Measurements from ENCODE around the gene RALGAPB.

RALGAPB gene

GRCh38 chr20:38579921-38580320 lies 107.3 kb downstream of the RALGAPB start:
- H3K36me3 ChIP-seq (ENCODE audit: control insufficient read depth in 2 of 2, insufficient read depth in 2 of 2, low read length in 2 of 2): peaks cover 9 to 13% of the 10 kb centered on the region in 2 donors
- H3K4me3 ChIP-seq (ENCODE audit: low read length in 2 of 2): no peak overlapping the region
- H3K27me3 ChIP-seq (ENCODE audit: control insufficient read depth in 2 of 2, insufficient read depth in 2 of 2, low read length in 2 of 2): no peaks in the 10 kb centered on the region
- H3K4me1 ChIP-seq (ENCODE audit: control insufficient read depth in 2 of 2, insufficient read depth in 2 of 2, low read length in 2 of 2): no peaks in the 10 kb centered on the region
- H3K9me3 ChIP-seq (ENCODE audit: control insufficient read depth in 2 of 2, low read length in 2 of 2): no peaks in the 10 kb centered on the region
- no peak overlapping the region for H3K27ac ChIP-seq (ENCODE audit: low read depth in 2 of 2, low read length in 2 of 2)
- H3K9ac ChIP-seq (ENCODE audit: low read depth in 1 of 2, low read length in 2 of 2): no peak overlapping the region

GRCh38 chr20:38581013-38581412 lies 108.4 kb downstream of the RALGAPB start, which contains the start of gene ADIG:
ADIG (plus strand) TSS chr20:38581197; CDS start chr20:38581251, 54 bp downstream.
- Histone ChIP-seq H3K27ac (ENCODE audit: low read depth in 2 of 2, low read length in 2 of 2) (no peak within 1 kb of the TSS), H3K9ac (ENCODE audit: low read depth in 1 of 2, low read length in 2 of 2) (no peak within 1 kb of the TSS), H3K9me3 (ENCODE audit: control insufficient read depth in 2 of 2, low read length in 2 of 2) (no peaks in the 10 kb centered on the region), H3K4me3 (ENCODE audit: low read length in 2 of 2) (no peak within 1 kb of the TSS), H3K4me1 (ENCODE audit: control insufficient read depth in 2 of 2, insufficient read depth in 2 of 2, low read length in 2 of 2) (no peaks in the 10 kb centered on the region), H3K36me3 (ENCODE audit: control insufficient read depth in 2 of 2, insufficient read depth in 2 of 2, low read length in 2 of 2) (peaks cover 3 to 8% of the 10 kb centered on the region in 2 donors), H3K27me3 (ENCODE audit: control insufficient read depth in 2 of 2, insufficient read depth in 2 of 2, low read length in 2 of 2) (no peaks in the 10 kb centered on the region)

- H3K27me3 ChIP-seq (ENCODE audit: control insufficient read depth in 2 of 2, insufficient read depth in 2 of 2, low read length in 2 of 2): no peaks in the 10 kb centered on the region
- H3K4me1 ChIP-seq (ENCODE audit: control insufficient read depth in 2 of 2, insufficient read depth in 2 of 2, low read length in 2 of 2): no peaks in the 10 kb centered on the region
- no peaks in the 10 kb centered on the region for H3K9me3 ChIP-seq (ENCODE audit: control insufficient read depth in 2 of 2, low read length in 2 of 2)
- no peak overlapping the region for H3K9ac ChIP-seq (ENCODE audit: low read depth in 1 of 2, low read length in 2 of 2)
- no peak overlapping the region for H3K4me3 ChIP-seq (ENCODE audit: low read length in 2 of 2)
- peaks cover 0 to 3% of the 10 kb centered on the region in 2 donors for H3K36me3 ChIP-seq (ENCODE audit: control insufficient read depth in 2 of 2, insufficient read depth in 2 of 2, low read length in 2 of 2)
- H3K27ac ChIP-seq (ENCODE audit: low read depth in 2 of 2, low read length in 2 of 2): no peak overlapping the region
Observed at GRCh38 chr20:38581830-38582358, 109.3 kb downstream of the RALGAPB start.

GRCh38 chr20:38583306-38583705 lies 110.7 kb downstream of the RALGAPB start:
- no peaks in the 10 kb centered on the region for H3K4me1 ChIP-seq (ENCODE audit: control insufficient read depth in 2 of 2, insufficient read depth in 2 of 2, low read length in 2 of 2)
- H3K9me3 ChIP-seq (ENCODE audit: control insufficient read depth in 2 of 2, low read length in 2 of 2): no peaks in the 10 kb centered on the region
- H3K36me3 ChIP-seq (ENCODE audit: control insufficient read depth in 2 of 2, insufficient read depth in 2 of 2, low read length in 2 of 2): no peaks in the 10 kb centered on the region
- no peak overlapping the region for H3K27ac ChIP-seq (ENCODE audit: low read depth in 2 of 2, low read length in 2 of 2)
- H3K4me3 ChIP-seq (ENCODE audit: low read length in 2 of 2): no peak overlapping the region
- H3K9ac ChIP-seq (ENCODE audit: low read depth in 1 of 2, low read length in 2 of 2): no peak overlapping the region
- H3K27me3 ChIP-seq (ENCODE audit: control insufficient read depth in 2 of 2, insufficient read depth in 2 of 2, low read length in 2 of 2): no peaks in the 10 kb centered on the region

- Histone ChIP-seq H3K4me1 (ENCODE audit: control insufficient read depth in 2 of 2, insufficient read depth in 2 of 2, low read length in 2 of 2) (no peaks in the 10 kb centered on the region), H3K36me3 (ENCODE audit: control insufficient read depth in 2 of 2, insufficient read depth in 2 of 2, low read length in 2 of 2) (no peaks in the 10 kb centered on the region), H3K4me3 (ENCODE audit: low read length in 2 of 2) (no peak overlapping the region), H3K9me3 (ENCODE audit: control insufficient read depth in 2 of 2, low read length in 2 of 2) (no peaks in the 10 kb centered on the region), H3K27ac (ENCODE audit: low read depth in 2 of 2, low read length in 2 of 2) (no peak overlapping the region), H3K27me3 (ENCODE audit: control insufficient read depth in 2 of 2, insufficient read depth in 2 of 2, low read length in 2 of 2) (no peaks in the 10 kb centered on the region), H3K9ac (ENCODE audit: low read depth in 1 of 2, low read length in 2 of 2) (no peak overlapping the region)
Observed at GRCh38 chr20:38584099-38584763, 111.6 kb downstream of the RALGAPB start.

- Histone ChIP-seq H3K9me3 (ENCODE audit: control insufficient read depth in 2 of 2, low read length in 2 of 2) (no peaks in the 10 kb centered on the region), H3K4me1 (ENCODE audit: control insufficient read depth in 2 of 2, insufficient read depth in 2 of 2, low read length in 2 of 2) (no peaks in the 10 kb centered on the region), H3K4me3 (ENCODE audit: low read length in 2 of 2) (no peak overlapping the region), H3K27me3 (ENCODE audit: control insufficient read depth in 2 of 2, insufficient read depth in 2 of 2, low read length in 2 of 2) (peaks cover 0 to 4% of the 10 kb centered on the region in 2 donors), H3K36me3 (ENCODE audit: control insufficient read depth in 2 of 2, insufficient read depth in 2 of 2, low read length in 2 of 2) (no peaks in the 10 kb centered on the region), H3K9ac (ENCODE audit: low read depth in 1 of 2, low read length in 2 of 2) (no peak overlapping the region), H3K27ac (ENCODE audit: low read depth in 2 of 2, low read length in 2 of 2) (no peak overlapping the region)
Observed at GRCh38 chr20:38585404-38586180, 112.9 kb downstream of the RALGAPB start.

GRCh38 chr20:38586181-38586525 lies 113.5 kb downstream of the RALGAPB start:
- Histone ChIP-seq H3K27ac (ENCODE audit: low read depth in 2 of 2, low read length in 2 of 2) (no peak overlapping the region), H3K9me3 (ENCODE audit: control insufficient read depth in 2 of 2, low read length in 2 of 2) (no peaks in the 10 kb centered on the region)

GRCh38 chr20:38588303-38588702 lies 115.7 kb downstream of the RALGAPB start:
- H3K9ac ChIP-seq (ENCODE audit: low read depth in 1 of 2, low read length in 2 of 2): no peak overlapping the region
- H3K9me3 ChIP-seq (ENCODE audit: control insufficient read depth in 2 of 2, low read length in 2 of 2): no peaks in the 10 kb centered on the region
- H3K27me3 ChIP-seq (ENCODE audit: control insufficient read depth in 2 of 2, insufficient read depth in 2 of 2, low read length in 2 of 2): peaks cover 0 to 4% of the 10 kb centered on the region in 2 donors
- H3K36me3 ChIP-seq (ENCODE audit: control insufficient read depth in 2 of 2, insufficient read depth in 2 of 2, low read length in 2 of 2): no peaks in the 10 kb centered on the region
- H3K27ac ChIP-seq (ENCODE audit: low read depth in 2 of 2, low read length in 2 of 2): no peak overlapping the region
- no peak overlapping the region for H3K4me3 ChIP-seq (ENCODE audit: low read length in 2 of 2)
- no peaks in the 10 kb centered on the region for H3K4me1 ChIP-seq (ENCODE audit: control insufficient read depth in 2 of 2, insufficient read depth in 2 of 2, low read length in 2 of 2)

More at GRCh38 chr20:38586181-38586525, 113.5 kb downstream of the RALGAPB start:
- Histone ChIP-seq H3K4me3 (ENCODE audit: low read length in 2 of 2) (no peak overlapping the region), H3K4me1 (ENCODE audit: control insufficient read depth in 2 of 2, insufficient read depth in 2 of 2, low read length in 2 of 2) (no peaks in the 10 kb centered on the region), H3K36me3 (ENCODE audit: control insufficient read depth in 2 of 2, insufficient read depth in 2 of 2, low read length in 2 of 2) (no peaks in the 10 kb centered on the region), H3K9ac (ENCODE audit: low read depth in 1 of 2, low read length in 2 of 2) (no peak overlapping the region), H3K27me3 (ENCODE audit: control insufficient read depth in 2 of 2, insufficient read depth in 2 of 2, low read length in 2 of 2) (peaks cover 0 to 4% of the 10 kb centered on the region in 2 donors)

GRCh38 chr20:38589351-38589750 lies 116.7 kb downstream of the RALGAPB start:
- no peak overlapping the region for H3K9ac ChIP-seq (ENCODE audit: low read depth in 1 of 2, low read length in 2 of 2)
- no peak overlapping the region for H3K4me3 ChIP-seq (ENCODE audit: low read length in 2 of 2)
- H3K4me1 ChIP-seq (ENCODE audit: control insufficient read depth in 2 of 2, insufficient read depth in 2 of 2, low read length in 2 of 2): no peaks in the 10 kb centered on the region
- no peaks in the 10 kb centered on the region for H3K9me3 ChIP-seq (ENCODE audit: control insufficient read depth in 2 of 2, low read length in 2 of 2)
- H3K36me3 ChIP-seq (ENCODE audit: control insufficient read depth in 2 of 2, insufficient read depth in 2 of 2, low read length in 2 of 2): no peaks in the 10 kb centered on the region
- H3K27ac ChIP-seq (ENCODE audit: low read depth in 2 of 2, low read length in 2 of 2): no peak overlapping the region
- H3K27me3 ChIP-seq (ENCODE audit: control insufficient read depth in 2 of 2, insufficient read depth in 2 of 2, low read length in 2 of 2): peaks cover 0 to 4% of the 10 kb centered on the region in 2 donors

- Histone ChIP-seq H3K9me3 (ENCODE audit: control insufficient read depth in 2 of 2, low read length in 2 of 2) (no peaks in the 10 kb centered on the region), H3K4me1 (ENCODE audit: control insufficient read depth in 2 of 2, insufficient read depth in 2 of 2, low read length in 2 of 2) (no peaks in the 10 kb centered on the region), H3K27ac (ENCODE audit: low read depth in 2 of 2, low read length in 2 of 2) (no peak overlapping the region), H3K4me3 (ENCODE audit: low read length in 2 of 2) (no peak overlapping the region), H3K9ac (ENCODE audit: low read depth in 1 of 2, low read length in 2 of 2) (no peak overlapping the region), H3K27me3 (ENCODE audit: control insufficient read depth in 2 of 2, insufficient read depth in 2 of 2, low read length in 2 of 2) (peaks cover 0 to 4% of the 10 kb centered on the region in 2 donors), H3K36me3 (ENCODE audit: control insufficient read depth in 2 of 2, insufficient read depth in 2 of 2, low read length in 2 of 2) (no peaks in the 10 kb centered on the region)
Observed at GRCh38 chr20:38589967-38590675, 117.5 kb downstream of the RALGAPB start.
